PFSK-1 (cell line): Measurements from ENCODE around the gene EPHB6.

ENCODE experiments used
- FOXP2 ChIP-seq: optimal IDR thresholded peaks from 2 replicates; pipeline ENCODE3; 2011; ENCODE audit warnings: borderline replicate concordance, control low read depth, inconsistent platforms; ENCODE audit not compliant: insufficient read depth; ENCODE audit errors: extremely low read length, extremely low read depth
- POLR2AphosphoS5 ChIP-seq: IDR thresholded peaks from 2 replicates; pipeline ENCODE4 v1.6.1; 2012; ENCODE audit warnings: low read depth, mild to moderate bottlenecking, control low read depth, low read length, moderate library complexity
- SIN3A ChIP-seq: IDR thresholded peaks from 2 replicates; pipeline ENCODE4 v1.6.1; 2012; ENCODE audit warnings: mild to moderate bottlenecking, low read length, moderate library complexity, borderline replicate concordance; ENCODE audit not compliant: insufficient read depth
- TAF1 ChIP-seq: IDR thresholded peaks from 2 replicates; pipeline ENCODE4 v1.6.1; 2012; ENCODE audit warnings: low read length, control low read depth, borderline replicate concordance; ENCODE audit not compliant: insufficient read depth
- TF ChIP-seq, protein P1 (sequence below), 2 experiments: IDR thresholded peaks; 2 replicates each; pipeline versions ENCODE4 v1.6.1 to v1.8.0; 2011 to 2012; ENCODE audit warnings: low read depth in 2 of 2, low read length in 2 of 2, control low read depth in 1 of 2, inconsistent platforms in 1 of 2, mild to moderate bottlenecking in 1 of 2, moderate library complexity in 1 of 2; ENCODE audit not compliant: insufficient read depth in 1 of 2

The EPHB6 gene

GRCh38 chr7:142815134-142815533 is 39.7 kb upstream of the EPHB6 start:
- no peak for TF ChIP-seq POLR2AphosphoS5
- TF ChIP-seq TAF1 = no peak
- TF ChIP-seq FOXP2 = no peak
- TF ChIP-seq, protein P1, sequence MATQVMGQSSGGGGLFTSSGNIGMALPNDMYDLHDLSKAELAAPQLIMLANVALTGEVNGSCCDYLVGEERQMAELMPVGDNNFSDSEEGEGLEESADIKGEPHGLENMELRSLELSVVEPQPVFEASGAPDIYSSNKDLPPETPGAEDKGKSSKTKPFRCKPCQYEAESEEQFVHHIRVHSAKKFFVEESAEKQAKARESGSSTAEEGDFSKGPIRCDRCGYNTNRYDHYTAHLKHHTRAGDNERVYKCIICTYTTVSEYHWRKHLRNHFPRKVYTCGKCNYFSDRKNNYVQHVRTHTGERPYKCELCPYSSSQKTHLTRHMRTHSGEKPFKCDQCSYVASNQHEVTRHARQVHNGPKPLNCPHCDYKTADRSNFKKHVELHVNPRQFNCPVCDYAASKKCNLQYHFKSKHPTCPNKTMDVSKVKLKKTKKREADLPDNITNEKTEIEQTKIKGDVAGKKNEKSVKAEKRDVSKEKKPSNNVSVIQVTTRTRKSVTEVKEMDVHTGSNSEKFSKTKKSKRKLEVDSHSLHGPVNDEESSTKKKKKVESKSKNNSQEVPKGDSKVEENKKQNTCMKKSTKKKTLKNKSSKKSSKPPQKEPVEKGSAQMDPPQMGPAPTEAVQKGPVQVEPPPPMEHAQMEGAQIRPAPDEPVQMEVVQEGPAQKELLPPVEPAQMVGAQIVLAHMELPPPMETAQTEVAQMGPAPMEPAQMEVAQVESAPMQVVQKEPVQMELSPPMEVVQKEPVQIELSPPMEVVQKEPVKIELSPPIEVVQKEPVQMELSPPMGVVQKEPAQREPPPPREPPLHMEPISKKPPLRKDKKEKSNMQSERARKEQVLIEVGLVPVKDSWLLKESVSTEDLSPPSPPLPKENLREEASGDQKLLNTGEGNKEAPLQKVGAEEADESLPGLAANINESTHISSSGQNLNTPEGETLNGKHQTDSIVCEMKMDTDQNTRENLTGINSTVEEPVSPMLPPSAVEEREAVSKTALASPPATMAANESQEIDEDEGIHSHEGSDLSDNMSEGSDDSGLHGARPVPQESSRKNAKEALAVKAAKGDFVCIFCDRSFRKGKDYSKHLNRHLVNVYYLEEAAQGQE (IDR thresholded peaks at IDR 0.05; ENCODE audit: insufficient read depth in 1 of 2, low read depth in 2 of 2, low read length in 2 of 2) = no peak
- no peak for TF ChIP-seq SIN3A

- TF ChIP-seq TAF1 (no peak), FOXP2 (no peak), POLR2AphosphoS5 (no peak), SIN3A (no peak)
- TF ChIP-seq, protein P1 (IDR thresholded peaks at IDR 0.05; ENCODE audit: insufficient read depth in 1 of 2, low read depth in 2 of 2, low read length in 2 of 2) = no peak
Measured at GRCh38 chr7:142817506-142817905, 37.4 kb upstream of the EPHB6 start.

DNA sequence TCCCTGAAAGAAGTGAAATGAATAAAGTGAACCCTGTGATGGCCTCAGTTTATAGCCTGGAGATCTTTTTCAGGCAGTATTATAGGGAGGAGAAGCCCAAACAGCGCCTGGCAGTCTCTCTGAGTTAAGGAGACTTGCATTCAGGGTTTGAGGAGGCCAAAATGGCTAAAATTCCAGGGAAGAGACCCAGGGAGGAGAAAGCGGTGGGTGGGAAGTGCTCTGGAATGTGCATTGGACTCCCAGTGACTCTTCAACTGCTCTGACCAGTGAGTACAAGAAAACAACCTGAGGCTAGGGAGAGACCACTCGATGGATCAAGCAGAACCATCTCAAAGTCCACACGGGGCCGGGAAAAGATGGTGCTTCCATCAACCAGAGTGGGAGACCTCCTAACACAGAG is 35.3 kb upstream of the EPHB6 start:
- TF ChIP-seq, protein P1 (IDR thresholded peaks at IDR 0.05; ENCODE audit: insufficient read depth in 1 of 2, low read depth in 2 of 2, low read length in 2 of 2) = no peak
- TF ChIP-seq SIN3A (no peak), TAF1 (no peak), POLR2AphosphoS5 (no peak), FOXP2 (no peak)

- TF ChIP-seq SIN3A (no peak), TAF1 (no peak), FOXP2 (no peak), POLR2AphosphoS5 (no peak)
- TF ChIP-seq, protein P1 (IDR thresholded peaks at IDR 0.05; ENCODE audit: insufficient read depth in 1 of 2, low read depth in 2 of 2, low read length in 2 of 2) = no peak
Measured at GRCh38 chr7:142822714-142823113, 32.2 kb upstream of the EPHB6 start.

DNA sequence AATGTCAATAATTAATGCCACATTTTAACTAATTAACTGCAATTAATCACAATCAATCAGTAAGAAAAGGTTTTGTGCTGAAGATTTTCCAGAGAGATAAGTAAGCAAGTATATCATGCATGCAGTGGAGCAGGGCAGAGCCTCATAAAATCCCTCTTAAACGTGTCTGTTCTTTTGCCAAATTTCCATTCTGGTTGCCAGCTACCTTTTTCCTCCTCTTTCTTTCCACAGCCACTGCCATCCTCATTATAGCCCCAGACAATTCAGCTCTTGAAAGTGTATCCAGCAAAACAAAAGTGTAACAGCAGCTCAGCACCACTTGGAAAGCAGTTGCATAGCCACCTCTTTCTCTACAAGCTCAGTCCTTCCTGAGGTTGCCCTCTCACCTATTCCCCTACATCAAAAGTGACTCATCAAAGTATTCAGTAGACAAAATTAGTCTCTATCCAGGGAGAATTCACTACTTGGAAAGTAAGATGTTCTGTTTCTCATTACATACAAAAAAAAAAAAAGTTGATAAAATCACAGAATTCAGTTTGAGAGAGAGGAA is 26.9 kb upstream of the EPHB6 start:
- TF ChIP-seq SIN3A (no peak), POLR2AphosphoS5 (no peak), TAF1 (no peak), FOXP2 (no peak)
- TF ChIP-seq, protein P1 (IDR thresholded peaks at IDR 0.05; ENCODE audit: insufficient read depth in 1 of 2, low read depth in 2 of 2, low read length in 2 of 2) = no peak
